Measurements from ENCODE around the gene ADAP2. TPM values are rescaled to one million over a fixed set of nuclear protein-coding genes. Genes with fewer than 3 reads are reported as not detected.
"Not testable (repeated sequence)": the region's sequence is repeated elsewhere in the genome, so short reads cannot be mapped to it uniquely, and the experiment has no call there.

The ADAP2 gene
- total RNA-seq, 1 donor from 2014 or later, result 3.4 TPM

GRCh38 chr17:30961209-30962188 lies 39.8 kb downstream of the ADAP2 start:
- Histone ChIP-seq H3K36me3 (ENCODE audit: control insufficient read depth, insufficient read depth, low read length) (no peaks in the 10 kb centered on the region), H3K27me3 (ENCODE audit: control insufficient read depth, insufficient read depth, low read length) (no peaks in the 10 kb centered on the region), H3K4me3 (ENCODE audit: low read depth, low read length) (no peak overlapping the region)
- FAIRE-seq (no peak), DNase-seq (ENCODE audit: low read depth) (peak; percentile 17)
- no peak for TF ChIP-seq CTCF (IDR thresholded peaks at IDR 0.05; ENCODE audit: insufficient read depth, low read length, severe bottlenecking)

- H3K27me3 ChIP-seq (ENCODE audit: control insufficient read depth, insufficient read depth, low read length); H3K4me3 ChIP-seq (ENCODE audit: low read depth, low read length); H3K36me3 ChIP-seq (ENCODE audit: control insufficient read depth, insufficient read depth, low read length); FAIRE-seq; DNase-seq (ENCODE audit: low read depth): not testable (repeated sequence)
These were observed 42.6 kb downstream of the ADAP2 start for GRCh38 chr17:30964312-30964711.

DNA sequence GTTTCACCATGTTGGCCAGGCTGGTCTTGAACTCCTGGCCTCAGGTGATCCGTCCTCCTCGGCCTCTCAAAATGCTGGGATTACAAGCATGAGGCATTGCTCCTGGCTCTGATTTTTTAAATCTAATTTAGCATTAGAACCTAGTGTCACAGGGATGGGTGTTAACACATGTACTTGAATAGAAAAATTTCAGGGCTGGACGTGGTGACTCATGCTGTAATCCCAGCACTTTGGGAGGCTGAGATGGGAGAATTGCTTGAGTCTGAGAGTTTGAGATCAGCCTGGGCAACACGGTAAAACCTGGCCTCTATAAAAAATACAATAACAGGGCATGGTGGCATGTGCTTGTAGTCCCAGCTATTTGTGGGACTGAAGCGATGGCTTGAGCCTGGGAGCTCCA lies 43.1 kb downstream of the ADAP2 start:
- FAIRE-seq, result no peak
- no peak for TF ChIP-seq CTCF (IDR thresholded peaks at IDR 0.05; ENCODE audit: insufficient read depth, low read length, severe bottlenecking)
- peak; percentile 25 for DNase-seq (ENCODE audit: low read depth)
- H3K4me3 ChIP-seq (ENCODE audit: low read depth, low read length), result no peak overlapping the region
- no peaks in the 10 kb centered on the region for H3K27me3 ChIP-seq (ENCODE audit: control insufficient read depth, insufficient read depth, low read length)
- no peaks in the 10 kb centered on the region for H3K36me3 ChIP-seq (ENCODE audit: control insufficient read depth, insufficient read depth, low read length)

DNA sequence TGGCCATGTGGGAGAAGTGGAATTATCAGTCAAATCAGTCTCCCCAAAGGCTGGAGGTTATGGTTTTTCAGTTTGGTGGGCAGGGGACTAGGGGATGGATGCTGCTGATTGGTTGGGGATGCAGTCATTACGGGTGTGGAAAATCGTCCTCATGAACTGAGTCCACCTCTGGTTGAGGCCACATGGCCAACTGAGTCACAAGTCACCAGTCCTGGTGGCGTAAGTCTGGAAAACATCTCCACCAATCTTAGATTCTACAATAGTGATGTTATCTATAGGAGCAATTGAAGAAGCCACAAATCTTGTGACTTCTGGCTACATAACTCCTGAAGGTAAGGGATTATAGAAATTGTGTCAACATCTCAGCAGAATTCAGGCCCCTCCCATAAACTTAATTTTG lies 43.9 kb downstream of the ADAP2 start:
- FAIRE-seq (no peak), DNase-seq (ENCODE audit: low read depth) (no peak)
- TF ChIP-seq CTCF (IDR thresholded peaks at IDR 0.05; ENCODE audit: insufficient read depth, low read length, severe bottlenecking), result no peak
- no peaks in the 10 kb centered on the region for H3K27me3 ChIP-seq (ENCODE audit: control insufficient read depth, insufficient read depth, low read length)
- no peaks in the 10 kb centered on the region for H3K36me3 ChIP-seq (ENCODE audit: control insufficient read depth, insufficient read depth, low read length)
- H3K4me3 ChIP-seq (ENCODE audit: low read depth, low read length), result no peak overlapping the region

DNA sequence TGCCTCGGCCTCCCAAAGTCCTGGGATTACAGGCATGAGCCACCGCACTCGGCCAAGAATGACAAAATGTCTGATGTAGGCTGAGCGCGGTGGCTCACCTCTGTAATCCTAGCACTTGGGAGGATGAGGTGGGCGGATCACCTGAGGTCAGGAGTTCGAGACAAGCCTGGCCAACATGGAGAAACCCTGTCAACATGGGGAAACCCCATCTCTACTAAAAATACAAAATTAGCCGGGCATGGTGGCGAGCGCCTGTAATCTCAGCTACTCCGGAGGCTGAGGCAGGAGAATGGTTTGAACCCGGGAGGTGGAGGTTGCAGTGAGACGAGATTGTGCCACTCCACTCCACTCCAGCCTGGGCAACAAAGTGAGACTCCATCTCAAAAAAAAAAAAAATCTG lies 46.2 kb downstream of the ADAP2 start:
- not testable (repeated sequence) for H3K27me3 ChIP-seq (ENCODE audit: control insufficient read depth, insufficient read depth, low read length); H3K36me3 ChIP-seq (ENCODE audit: control insufficient read depth, insufficient read depth, low read length); FAIRE-seq; DNase-seq (ENCODE audit: low read depth); H3K4me3 ChIP-seq (ENCODE audit: low read depth, low read length)

- no peak for TF ChIP-seq CTCF (IDR thresholded peaks at IDR 0.05; ENCODE audit: insufficient read depth, low read length, severe bottlenecking)
- no peaks in the 10 kb centered on the region for H3K36me3 ChIP-seq (ENCODE audit: control insufficient read depth, insufficient read depth, low read length)
- FAIRE-seq (no peak), DNase-seq (ENCODE audit: low read depth) (peak; percentile 61)
- peak overlapping the region; percentile 64 for H3K4me3 ChIP-seq (ENCODE audit: low read depth, low read length)
- H3K27me3 ChIP-seq (ENCODE audit: control insufficient read depth, insufficient read depth, low read length), result no peaks in the 10 kb centered on the region
These were observed 48.5 kb downstream of the ADAP2 start for GRCh38 chr17:30969989-30970830.

Data from bronchial epithelial cell (primary cell).